ENCODE data around the gene TRAF2.

GRCh38 chr9:136962163-136962562 is 75.8 kb downstream of the TRAF2 start:
- no peak for TF ChIP-seq POU2F2 (IDR thresholded peaks at IDR 0.05; ENCODE audit: low read depth, low read length)
- TF ChIP-seq POLR2AphosphoS5 (IDR thresholded peaks at IDR 0.05; ENCODE audit: low read depth, low read length), result no peak
